Small intestine (tissue), 7 donors: ENCODE results near the gene PARM1. TPM values are rescaled to one million over a fixed set of nuclear protein-coding genes. Genes with fewer than 3 reads are reported as not detected.

ENCODE experiments used
- DNase-seq, 2 donors: peaks; one replicate each; pipeline versions ENCODE4 v3.0.0 to v3.0.0-alpha.2; 2013
- FAIRE-seq: peaks from 2 replicates; lab custom pipeline; 2012; peaks lifted over from hg19 to GRCh38; lab: Jason Lieb, UNC
- H3K27ac ChIP-seq, 3 donors: one replicate each; pipeline ENCODE4 v1.5.1; 2013; ENCODE audit warnings: low read length in 2 of 3, mild to moderate bottlenecking in 2 of 3, control low read depth in 1 of 3, inconsistent platforms in 1 of 3, low read depth in 1 of 3, moderate library complexity in 1 of 3
- H3K27me3 ChIP-seq, 3 donors: one replicate each; pipeline ENCODE4 v1.6.1; 2013; ENCODE audit warnings: low read length in 3 of 3, inconsistent platforms in 1 of 3; ENCODE audit not compliant: control insufficient read depth in 3 of 3, insufficient read depth in 3 of 3
- H3K36me3 ChIP-seq, 3 donors: one replicate each; pipeline ENCODE4 v1.6.1; 2013; ENCODE audit warnings: low read length in 3 of 3, inconsistent platforms in 1 of 3, low read depth in 1 of 3, mild to moderate bottlenecking in 1 of 3, moderate library complexity in 1 of 3; ENCODE audit not compliant: control insufficient read depth in 3 of 3, insufficient read depth in 2 of 3
- H3K4me1 ChIP-seq, 3 donors: one replicate each; pipeline ENCODE4 v1.6.1; 2013; ENCODE audit warnings: low read length in 2 of 3, inconsistent platforms in 1 of 3, low read depth in 1 of 3, mild to moderate bottlenecking in 1 of 3, moderate library complexity in 1 of 3; ENCODE audit not compliant: control insufficient read depth in 3 of 3, insufficient read depth in 2 of 3
- H3K4me3 ChIP-seq, 3 donors: one replicate each; pipeline ENCODE4 v1.5.1; 2013; ENCODE audit warnings: low read length in 3 of 3, control low read depth in 1 of 3, inconsistent platforms in 1 of 3, low read depth in 1 of 3, mild to moderate bottlenecking in 1 of 3, moderate library complexity in 1 of 3
- H3K9me3 ChIP-seq, 2 donors: one replicate each; pipeline ENCODE4 v1.6.1; 2013; ENCODE audit warnings: low read depth in 1 of 2, low read length in 1 of 2; ENCODE audit not compliant: control insufficient read depth in 2 of 2, insufficient read depth in 1 of 2
- WGBS, 3 donors: extraction: QIAGEN DNeasy Blood & Tissue Kit; methylation state at CpG; one replicate each; pipeline ENCODE4 v1.1.7; 2013; 5-methylcytosine and 5-hydroxymethylcytosine counted together
- polyA plus RNA-seq, 4 donors: library from polyadenylated mRNA; stranded (reverse) in 3 of 4; unstranded in 1 of 4; fragments of 200-250 nt in 3 of 4; fragments of 120-200 nt in 1 of 4; gene quantifications; one replicate each; pipeline versions ENCODE4 v1.2.1 to v1.2.3, GENCODE V29; 2013
- donor health status: healthy with polysubstance abuse.
- donor health status: control.
- donor health status: control.
- donor health status: Bipolar disorder and iron deficiency.
- donor health status: healthy.

Gene PARM1
- polyA plus RNA-seq, 4 donors = under 0.01 to 80.9 (median 7.4) TPM

- FAIRE-seq (no peak), DNase-seq (no peak)
Observed at GRCh38 chr4:75046226-75046625, 113.3 kb downstream of the PARM1 start.

GRCh38 chr4:75046641-75047040 lies 113.7 kb downstream of the PARM1 start:
- no peak overlapping the region for H3K27ac ChIP-seq
- H3K4me3 ChIP-seq = no peak overlapping the region
- FAIRE-seq (no peak), DNase-seq (no peak)
- no peaks in the 10 kb centered on the region for H3K27me3 ChIP-seq
- no peaks in the 10 kb centered on the region for H3K4me1 ChIP-seq
- peaks cover 0 to 7% (median 0%) of the 10 kb centered on the region in 3 donors for H3K36me3 ChIP-seq
- 63 to 84% (median 70%) methylated on average over 2 of the region's 2 CpGs for WGBS, 3 donors
- no peaks in the 10 kb centered on the region for H3K9me3 ChIP-seq

More at GRCh38 chr4:75046226-75046625, 113.3 kb downstream of the PARM1 start:
- Histone ChIP-seq H3K9me3 (no peaks in the 10 kb centered on the region), H3K27ac (no peak overlapping the region), H3K27me3 (no peaks in the 10 kb centered on the region), H3K4me1 (no peaks in the 10 kb centered on the region), H3K36me3 (peaks cover 0 to 7% (median 0%) of the 10 kb centered on the region in 3 donors), H3K4me3 (no peak overlapping the region)
- 90 to 92% (median 91%) methylated on average over 4 of the region's 4 CpGs for WGBS, 3 donors

- H3K27me3 ChIP-seq = no peaks in the 10 kb centered on the region
- no peak overlapping the region for H3K4me3 ChIP-seq
- no peak overlapping the region for H3K27ac ChIP-seq
- H3K9me3 ChIP-seq = no peaks in the 10 kb centered on the region
- FAIRE-seq (no peak), DNase-seq (no peak)
- 65 to 74% (median 73%) methylated on average over 9 of the region's 9 CpGs for WGBS, 3 donors
- H3K36me3 ChIP-seq = peaks cover 0 to 7% (median 0%) of the 10 kb centered on the region in 3 donors
- H3K4me1 ChIP-seq = no peaks in the 10 kb centered on the region
Observed at GRCh38 chr4:75048208-75048879, 115.4 kb downstream of the PARM1 start.

GRCh38 chr4:75051431-75051830 lies 118.5 kb downstream of the PARM1 start:
- Histone ChIP-seq H3K36me3 (peaks cover 0 to 7% (median 0%) of the 10 kb centered on the region in 3 donors), H3K9me3 (no peaks in the 10 kb centered on the region), H3K27ac (no peak overlapping the region), H3K4me1 (no peaks in the 10 kb centered on the region), H3K27me3 (no peaks in the 10 kb centered on the region), H3K4me3 (no peak overlapping the region)
- FAIRE-seq (no peak), DNase-seq (no peak)
- WGBS, 3 donors = 69 to 86% (median 80%) methylated on average over 1 of the region's 1 CpG

- FAIRE-seq (no peak), DNase-seq (no peak)
- Histone ChIP-seq H3K4me3 (no peak overlapping the region), H3K27ac (no peak overlapping the region), H3K9me3 (no peaks in the 10 kb centered on the region), H3K36me3 (peaks cover 0 to 3% (median 0%) of the 10 kb centered on the region in 3 donors), H3K27me3 (no peaks in the 10 kb centered on the region), H3K4me1 (no peaks in the 10 kb centered on the region)
- 79 to 100% (median 84%) methylated on average over 1 of the region's 1 CpG for WGBS, 3 donors
Observed at GRCh38 chr4:75053352-75053751, 120.4 kb downstream of the PARM1 start.

GRCh38 chr4:75054078-75054477 lies 121.2 kb downstream of the PARM1 start:
- DNase-seq (no peak), FAIRE-seq (no peak)
- H3K4me3 ChIP-seq = no peak overlapping the region
- H3K9me3 ChIP-seq = no peaks in the 10 kb centered on the region
- 35 to 65% (median 46%) methylated on average over 3 of the region's 3 CpGs for WGBS, 3 donors
- H3K36me3 ChIP-seq = no peaks in the 10 kb centered on the region
- H3K4me1 ChIP-seq = no peaks in the 10 kb centered on the region
- no peaks in the 10 kb centered on the region for H3K27me3 ChIP-seq
- H3K27ac ChIP-seq = no peak overlapping the region

- no peaks in the 10 kb centered on the region for H3K9me3 ChIP-seq
- no peaks in the 10 kb centered on the region for H3K36me3 ChIP-seq
- H3K27me3 ChIP-seq = no peaks in the 10 kb centered on the region
- no peak overlapping the region for H3K27ac ChIP-seq
- H3K4me1 ChIP-seq = no peaks in the 10 kb centered on the region
- 69 to 74% (median 73%) methylated on average over 4 of the region's 4 CpGs for WGBS, 3 donors
- H3K4me3 ChIP-seq = no peak overlapping the region
- no peak for FAIRE-seq
- no peak for DNase-seq
Observed at GRCh38 chr4:75056277-75056676, 123.4 kb downstream of the PARM1 start.

- H3K27ac ChIP-seq = no peak overlapping the region
- no peak for DNase-seq
Observed at GRCh38 chr4:75057369-75057768, 124.5 kb downstream of the PARM1 start.

GRCh38 chr4:75058486-75058885 lies 125.6 kb downstream of the PARM1 start:
- DNase-seq (no peak), FAIRE-seq (no peak)
- Histone ChIP-seq H3K9me3 (no peaks in the 10 kb centered on the region), H3K27ac (no peak overlapping the region), H3K27me3 (no peaks in the 10 kb centered on the region), H3K36me3 (no peaks in the 10 kb centered on the region), H3K4me1 (no peaks in the 10 kb centered on the region), H3K4me3 (no peak overlapping the region)
- 90 to 94% (median 93%) methylated on average over 10 of the region's 10 CpGs for WGBS, 3 donors

More at GRCh38 chr4:75057369-75057768, 124.5 kb downstream of the PARM1 start:
- Histone ChIP-seq H3K4me3 (no peak overlapping the region), H3K27me3 (no peaks in the 10 kb centered on the region), H3K36me3 (no peaks in the 10 kb centered on the region), H3K4me1 (no peaks in the 10 kb centered on the region), H3K9me3 (no peaks in the 10 kb centered on the region)
- no peak for FAIRE-seq
- 87 to 93% (median 91%) methylated on average over 13 to 15 of the region's 15 CpGs for WGBS, 3 donors
